HG02884 (cell line): ENCODE data around the gene KCTD12.

ENCODE experiments used
- ATAC-seq: cut with Tn5 transposase; IDR thresholded peaks from one replicate; pipeline ENCODE4 v1.9.1; 2021; ENCODE audit warnings: mild to moderate bottlenecking, moderate library complexity; ENCODE audit not compliant: unreplicated experiment

The KCTD12 gene

DNA sequence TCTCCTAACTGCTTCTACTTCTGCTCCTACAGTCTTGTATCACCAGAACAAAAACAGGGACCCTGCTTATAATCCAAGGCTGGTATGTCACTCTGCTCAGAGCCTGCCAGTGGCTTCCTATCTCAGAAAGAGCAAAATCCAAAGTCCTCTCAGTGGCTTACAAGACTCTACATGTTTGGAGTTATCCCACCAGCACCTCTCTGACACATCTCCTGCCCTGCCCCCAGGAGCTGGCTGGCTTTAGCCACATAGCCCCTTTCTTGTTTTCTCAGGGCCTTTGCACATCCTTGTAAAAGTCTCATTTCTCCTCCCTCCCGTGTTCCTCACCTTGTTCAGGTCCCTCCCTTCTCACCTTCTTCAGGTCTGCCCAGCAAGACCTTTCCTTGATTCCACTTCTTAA is 2.2 kb upstream of the KCTD12 start:
- no peak for ATAC-seq

DNA sequence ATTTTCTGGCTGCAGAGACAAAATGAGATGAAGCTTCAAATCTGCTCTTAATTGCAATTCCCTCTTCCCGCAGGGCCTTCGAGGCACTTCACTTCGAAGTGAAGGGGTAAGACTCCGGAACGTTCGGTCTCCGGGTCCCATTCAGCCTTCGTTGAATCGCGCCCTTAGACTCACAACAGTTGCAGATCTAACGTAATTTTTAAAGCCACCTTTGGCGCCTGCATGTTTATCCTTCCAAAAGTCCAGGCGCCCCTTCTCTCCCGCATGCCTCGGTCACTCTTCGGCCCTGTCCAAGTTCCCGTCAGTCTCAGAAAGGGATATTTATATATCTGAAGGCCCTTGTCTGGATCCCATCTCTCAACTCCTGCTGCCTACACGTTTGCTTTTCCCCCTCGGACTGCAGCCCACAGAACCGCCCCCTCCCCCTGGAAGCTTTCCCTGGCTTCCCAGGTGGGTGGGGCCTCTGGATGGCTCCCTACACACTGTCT is 915 bp upstream of the KCTD12 start:
- no peak for ATAC-seq

- ATAC-seq = peak; percentile 13
Observed at GRCh38 chr13:76886005-76886291, 257 bp downstream of the KCTD12 start.

DNA sequence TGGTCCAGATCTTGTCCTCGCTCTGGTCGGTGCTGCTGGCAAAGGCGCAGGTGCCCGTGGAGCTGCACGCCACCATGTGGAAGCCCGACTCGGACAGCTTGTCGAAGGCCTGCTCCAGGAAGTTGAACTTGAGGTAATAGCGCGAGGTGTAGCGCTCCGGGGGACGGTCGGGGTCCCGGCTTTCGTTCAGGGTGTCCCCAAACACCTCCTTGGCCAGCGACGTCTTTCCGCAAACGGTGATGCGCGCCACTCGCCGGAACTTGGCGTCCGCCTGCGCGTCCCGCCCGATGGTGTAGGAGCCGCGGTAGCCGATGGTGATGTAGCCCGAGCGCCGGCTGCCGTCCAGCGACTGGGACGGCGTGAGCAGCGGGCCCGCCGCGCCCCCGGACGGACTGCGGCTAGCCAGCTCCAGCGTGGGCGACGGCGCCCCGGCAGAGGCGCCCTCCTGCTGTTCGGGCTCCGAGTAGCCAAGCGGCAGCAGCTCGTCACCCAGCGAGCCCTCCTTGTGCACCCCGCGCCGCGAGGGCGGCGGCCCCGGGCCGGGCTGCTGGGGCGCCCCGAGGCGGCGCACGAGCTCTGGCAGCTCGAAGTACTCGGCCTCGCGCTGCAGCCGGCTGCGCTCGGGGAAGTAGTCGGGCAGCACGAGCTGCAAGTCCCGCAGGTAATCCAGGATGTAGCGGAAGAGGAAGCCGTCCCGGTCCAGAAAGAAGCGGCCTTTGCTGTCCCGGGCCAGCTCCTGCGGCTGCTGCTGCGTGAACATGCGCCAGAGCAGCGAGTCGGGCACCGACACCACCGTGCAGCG is 801 bp downstream of the KCTD12 start:
- peak; percentile 36 for ATAC-seq

- ATAC-seq = no peak
Observed at GRCh38 chr13:76884907-76885202, 1.4 kb downstream of the KCTD12 start.

DNA sequence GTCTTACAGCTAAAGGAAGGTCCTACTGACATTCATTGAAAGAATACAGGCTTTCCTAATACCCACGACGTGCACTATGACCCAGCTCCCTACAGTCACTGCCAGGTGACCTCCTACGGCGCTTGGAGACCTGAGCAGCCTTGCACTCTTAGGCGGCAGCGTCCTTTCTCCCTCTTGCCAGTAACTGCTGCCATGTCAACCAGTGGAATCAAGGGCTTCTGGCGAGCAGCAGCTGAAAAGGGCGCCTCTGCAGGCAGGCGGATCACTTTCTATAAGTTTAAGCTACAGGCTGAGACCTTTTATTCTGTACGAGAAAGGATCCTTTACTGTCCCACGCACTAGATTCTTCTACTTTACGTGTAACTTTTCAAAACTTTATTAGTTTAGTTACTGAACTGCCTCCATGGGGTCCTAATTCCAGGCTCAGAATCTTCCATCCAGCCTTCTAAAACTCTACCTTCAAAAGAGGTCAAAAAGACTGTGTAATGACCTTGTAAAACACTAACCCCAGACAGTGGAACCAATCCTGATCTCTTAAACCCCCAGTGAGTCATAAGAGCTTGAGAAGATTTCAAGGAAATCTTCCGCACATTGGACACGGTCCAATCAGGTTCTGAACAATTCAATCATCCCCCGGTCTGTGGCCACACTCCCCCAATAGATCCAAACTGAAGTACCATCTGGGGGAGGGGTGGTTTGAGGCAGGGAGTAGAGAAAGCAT is 1.9 kb downstream of the KCTD12 start:
- no peak for ATAC-seq

DNA sequence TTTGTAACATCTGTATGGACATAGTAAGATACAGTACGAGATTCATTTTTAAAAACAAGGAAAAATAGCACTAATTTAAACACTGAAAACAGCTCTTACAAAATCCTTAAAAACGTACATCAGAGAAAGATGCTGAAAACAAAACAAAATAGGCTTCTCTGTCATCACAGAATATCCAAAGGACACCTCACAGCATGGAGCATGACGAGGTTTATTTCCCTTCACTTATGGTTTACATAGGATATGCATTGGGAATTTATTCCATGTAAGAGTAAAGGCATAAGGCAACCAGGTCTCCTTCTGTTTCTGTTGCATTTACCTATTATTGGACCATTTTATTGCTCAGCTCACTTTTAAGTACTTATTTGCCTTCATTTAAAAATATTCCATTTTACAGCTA is 3.0 kb downstream of the KCTD12 start:
- no peak for ATAC-seq

DNA sequence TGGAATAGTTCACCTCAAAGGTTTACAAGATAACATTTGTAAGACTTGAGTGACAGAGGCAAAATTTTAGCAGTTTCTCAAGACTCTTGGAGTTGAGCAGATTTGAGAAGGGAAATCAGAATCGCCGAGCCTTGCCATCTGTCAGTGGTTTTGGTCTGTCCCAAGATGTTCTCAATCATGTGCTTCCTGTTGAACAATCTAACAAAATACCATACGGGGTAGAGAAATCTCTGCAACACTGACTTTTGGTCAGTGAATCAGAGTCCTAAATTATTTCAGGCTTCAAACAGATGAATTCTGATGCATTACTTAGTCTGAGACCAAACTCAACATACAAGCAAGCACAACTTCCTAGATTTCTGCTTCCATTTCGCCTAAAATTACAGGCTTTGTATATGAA is 3.8 kb downstream of the KCTD12 start:
- ATAC-seq = no peak

- ATAC-seq = peak; percentile 19
Observed at GRCh38 chr13:76879883-76880270, 6.3 kb downstream of the KCTD12 start.

DNA sequence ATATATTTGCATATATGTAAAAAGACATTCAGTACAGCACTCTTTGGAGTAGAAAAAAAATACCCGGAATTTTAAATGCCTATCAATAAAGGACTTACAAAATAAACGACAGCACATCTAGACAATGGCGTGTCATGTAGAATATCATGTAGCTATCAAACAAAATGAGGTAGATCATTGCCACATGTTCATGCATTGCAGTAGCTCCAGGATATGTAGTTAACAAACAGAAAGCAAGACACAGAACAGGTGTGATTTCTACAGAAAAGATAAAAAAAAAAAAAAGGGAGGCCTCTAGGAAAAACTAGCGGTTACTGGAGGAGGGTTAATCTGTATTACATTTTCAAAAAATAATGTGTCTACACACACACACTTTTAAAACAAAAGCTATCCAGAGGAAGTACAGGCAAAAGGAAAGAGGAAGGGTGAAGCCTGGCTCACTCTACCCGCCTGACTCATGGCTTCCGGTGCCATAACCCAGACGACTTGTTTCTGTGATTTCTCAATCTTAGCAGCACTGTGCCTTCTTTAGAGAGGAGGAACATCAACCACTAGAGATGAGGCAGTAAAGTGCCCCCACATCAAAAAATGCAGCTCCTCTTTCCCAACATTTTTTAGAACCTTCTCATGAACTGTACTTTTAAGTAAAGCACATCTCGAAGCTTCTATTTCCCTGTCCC is 6.9 kb downstream of the KCTD12 start:
- ATAC-seq = peak; percentile 93

GRCh38 chr13:76878043-76878442 is 8.2 kb downstream of the KCTD12 start:
- no peak for ATAC-seq

GRCh38 chr13:76875271-76875815 is 10.9 kb downstream of the KCTD12 start:
- no peak for ATAC-seq

- ATAC-seq = peak; percentile 85
Observed at GRCh38 chr13:76874479-76874878, 11.7 kb downstream of the KCTD12 start.

GRCh38 chr13:76873445-76873844 is 12.8 kb downstream of the KCTD12 start:
- no peak for ATAC-seq

- ATAC-seq = no peak
Observed at GRCh38 chr13:76872675-76873074, 13.5 kb downstream of the KCTD12 start.

DNA sequence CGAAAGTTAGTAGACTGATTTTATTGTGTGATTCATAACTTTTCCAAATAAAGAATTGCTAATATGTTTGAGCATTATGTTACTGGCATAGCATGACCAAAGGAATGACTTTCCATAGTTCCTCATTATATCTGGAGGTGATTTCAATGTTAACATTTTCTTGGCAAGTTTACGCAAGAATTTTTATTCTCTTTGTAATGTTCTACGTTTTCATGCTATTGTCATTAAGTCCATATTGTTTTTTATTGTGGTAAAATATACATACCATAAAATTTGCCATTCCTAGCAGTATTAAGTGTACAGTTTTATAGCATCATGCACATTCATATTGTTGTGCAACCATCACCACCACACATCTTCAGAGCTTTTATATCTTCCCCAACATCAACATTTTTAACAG is 14.8 kb downstream of the KCTD12 start:
- no peak for ATAC-seq

GRCh38 chr13:76868371-76868770 is 17.8 kb downstream of the KCTD12 start:
- no peak for ATAC-seq

DNA sequence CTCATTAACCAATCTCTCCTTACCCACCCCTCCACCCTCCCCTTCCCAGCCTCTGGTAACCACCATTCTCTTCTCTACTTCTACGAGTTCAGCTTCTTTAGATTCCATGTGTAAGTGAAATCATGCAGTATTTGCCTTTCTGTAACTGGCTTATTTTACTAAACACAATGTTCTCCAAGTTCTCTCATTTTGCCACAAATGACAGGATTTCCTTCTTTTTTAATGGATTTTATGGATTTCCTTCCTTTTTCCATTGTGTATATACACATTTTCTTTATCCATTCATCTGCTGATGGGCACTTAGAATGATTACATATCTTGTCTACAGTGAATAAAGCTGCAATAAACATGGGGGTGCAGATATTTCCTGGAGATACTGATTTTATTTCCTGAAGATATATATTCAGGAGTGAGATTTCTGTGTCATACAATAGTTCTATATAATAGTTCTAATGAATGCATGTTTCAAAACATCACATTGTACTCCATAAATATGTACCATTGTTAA is 20.2 kb downstream of the KCTD12 start:
- no peak for ATAC-seq

- no peak for ATAC-seq
Observed at GRCh38 chr13:76865109-76865508, 21.1 kb downstream of the KCTD12 start.

DNA sequence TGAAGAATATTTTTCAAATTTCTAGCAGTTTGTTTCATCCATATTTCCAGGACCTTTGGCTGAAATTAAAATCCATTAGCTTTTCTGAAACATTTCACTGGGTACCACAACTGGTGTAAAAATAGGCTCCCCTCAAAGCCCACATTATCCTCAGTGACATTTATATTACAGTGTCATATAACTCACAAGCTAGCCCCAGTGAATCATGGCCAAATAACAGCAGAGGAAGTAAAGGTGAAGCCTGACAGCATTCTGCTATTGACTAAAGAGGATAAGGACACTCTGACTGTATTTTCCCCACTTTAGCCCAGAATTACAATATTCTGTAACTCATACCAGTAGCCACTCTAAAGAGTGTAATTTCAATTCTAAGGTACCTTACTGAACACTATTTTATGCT is 21.9 kb downstream of the KCTD12 start:
- no peak for ATAC-seq

DNA sequence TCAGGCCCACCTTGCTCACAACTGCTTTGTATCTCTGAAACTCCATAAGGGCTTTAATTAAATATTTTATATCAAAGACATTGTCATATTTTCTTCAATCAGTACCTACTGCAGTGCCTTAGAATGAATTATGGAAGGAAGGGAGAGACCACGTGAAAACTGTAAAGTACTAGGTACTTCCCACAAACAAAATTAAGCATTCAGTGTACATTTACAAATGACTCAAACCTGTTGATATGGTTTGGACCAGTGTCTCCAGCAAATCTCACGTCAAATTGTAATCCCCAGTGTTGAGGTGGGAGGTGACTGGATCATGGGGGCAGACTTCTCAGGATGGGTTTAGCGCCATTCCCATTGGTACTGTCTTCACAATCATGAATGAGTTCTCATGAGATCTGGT is 23.2 kb downstream of the KCTD12 start:
- ATAC-seq = no peak

- ATAC-seq = no peak
Observed at GRCh38 chr13:76861859-76862258, 24.3 kb downstream of the KCTD12 start.
